HPDE6-E6E7 (cell line): ENCODE data around the gene ZIC1.

Source experiments
- DNase-seq: peaks from one replicate; pipeline ENCODE4 v3.0.0; 2011; ENCODE audit warnings: missing footprints; ENCODE audit errors: extremely low spot score

The ZIC1 gene

GRCh38 chr3:147410116-147410525 lies 956 bp downstream of the ZIC1 start:
- no peak for DNase-seq

- no peak for DNase-seq
Measured at GRCh38 chr3:147410526-147411237, 1.5 kb downstream of the ZIC1 start.

- no peak for DNase-seq
Measured at GRCh38 chr3:147411238-147411814, 2.2 kb downstream of the ZIC1 start.

- DNase-seq, result no peak
Measured at GRCh38 chr3:147411815-147412241, 2.7 kb downstream of the ZIC1 start.

- DNase-seq, result no peak
Measured at GRCh38 chr3:147412261-147412916, 3.2 kb downstream of the ZIC1 start.

GRCh38 chr3:147412917-147413685 lies 3.9 kb downstream of the ZIC1 start:
- no peak for DNase-seq

- no peak for DNase-seq
Measured at GRCh38 chr3:147413686-147414389, 4.7 kb downstream of the ZIC1 start.

- no peak for DNase-seq
Measured at GRCh38 chr3:147414390-147415138, 5.4 kb downstream of the ZIC1 start.

GRCh38 chr3:147415286-147415685 lies 6.1 kb downstream of the ZIC1 start:
- no peak for DNase-seq

- DNase-seq, result no peak
Measured at GRCh38 chr3:147415874-147416273, 6.7 kb downstream of the ZIC1 start.

GRCh38 chr3:147416931-147417330 lies 7.8 kb downstream of the ZIC1 start:
- DNase-seq, result no peak

- DNase-seq, result no peak
Measured at GRCh38 chr3:147417551-147418295, 8.6 kb downstream of the ZIC1 start.

- DNase-seq, result no peak
Measured at GRCh38 chr3:147418371-147418781, 9.2 kb downstream of the ZIC1 start.

- DNase-seq, result no peak
Measured at GRCh38 chr3:147418808-147419701, 9.9 kb downstream of the ZIC1 start.

GRCh38 chr3:147419781-147420224 lies 10.6 kb downstream of the ZIC1 start:
- no peak for DNase-seq

- DNase-seq, result no peak
Measured at GRCh38 chr3:147420353-147421183, 11.4 kb downstream of the ZIC1 start.

GRCh38 chr3:147421184-147421912 lies 12.2 kb downstream of the ZIC1 start:
- DNase-seq, result no peak
